Measurements from ENCODE around the gene HNRNPUL1. TPM values are rescaled to one million over a fixed set of nuclear protein-coding genes. Genes with fewer than 3 reads are reported as not detected.

HNRNPUL1 gene
- total RNA-seq, 2 experiments from 2014 or later: 298 to 301 TPM

- H3K4me1 Mint-ChIP-seq (ENCODE audit: low read depth): peaks cover 14% of the 10 kb centered on the region
- intact Hi-C loops (cut with micrococcal nuclease): no loop called here
- H3K27ac Mint-ChIP-seq: peak overlapping the region; percentile 24
- no peak for DNase-seq
- peaks cover 37% of the 10 kb centered on the region for H3K36me3 Mint-ChIP-seq (ENCODE audit: low read depth)
- CTCF ChIA-PET: no interaction called here
- no peaks in the 10 kb centered on the region for H3K9me3 Mint-ChIP-seq
- H3K27me3 Mint-ChIP-seq (ENCODE audit: low read depth): no peaks in the 10 kb centered on the region
- H3K4me3 Mint-ChIP-seq: no peak overlapping the region
These were observed 55.5 kb downstream of the HNRNPUL1 start for GRCh38 chr19:41319500-41320184.

GRCh38 chr19:41320185-41320518 lies 56.0 kb downstream of the HNRNPUL1 start:
- Mint-ChIP-seq H3K4me3 (no peak overlapping the region), H3K36me3 (ENCODE audit: low read depth) (peaks cover 37% of the 10 kb centered on the region), H3K27me3 (ENCODE audit: low read depth) (no peaks in the 10 kb centered on the region), H3K4me1 (ENCODE audit: low read depth) (peaks cover 17% of the 10 kb centered on the region), H3K9me3 (no peaks in the 10 kb centered on the region), H3K27ac (peak overlapping the region; percentile 24)
- CTCF ChIA-PET: interaction anchor here (0.7 kb wide), 1 partner anchor 15 kb away, joined by 3 read pairs; no protein-coding TSS in a partner anchor
- DNase-seq: no peak
- intact Hi-C loops (cut with micrococcal nuclease): no loop called here

- no peak overlapping the region for H3K27ac Mint-ChIP-seq
- peaks cover 21% of the 10 kb centered on the region for H3K4me1 Mint-ChIP-seq (ENCODE audit: low read depth)
- no peak overlapping the region for H3K4me3 Mint-ChIP-seq
- CTCF ChIA-PET: interaction anchor here (0.7 kb wide), 1 partner anchor 15 kb away, joined by 3 read pairs; no protein-coding TSS in a partner anchor
- intact Hi-C loops (cut with micrococcal nuclease): no loop called here
- H3K9me3 Mint-ChIP-seq: no peaks in the 10 kb centered on the region
- H3K36me3 Mint-ChIP-seq (ENCODE audit: low read depth): peaks cover 38% of the 10 kb centered on the region
- DNase-seq: no peak
- H3K27me3 Mint-ChIP-seq (ENCODE audit: low read depth): no peaks in the 10 kb centered on the region
These were observed 56.4 kb downstream of the HNRNPUL1 start for GRCh38 chr19:41320568-41320967.

GRCh38 chr19:41321204-41321599 lies 57.0 kb downstream of the HNRNPUL1 start:
- peaks cover 21% of the 10 kb centered on the region for H3K4me1 Mint-ChIP-seq (ENCODE audit: low read depth)
- intact Hi-C loops (cut with micrococcal nuclease): no loop called here
- no peak overlapping the region for H3K27ac Mint-ChIP-seq
- no peaks in the 10 kb centered on the region for H3K9me3 Mint-ChIP-seq
- peaks cover 37% of the 10 kb centered on the region for H3K36me3 Mint-ChIP-seq (ENCODE audit: low read depth)
- CTCF ChIA-PET: no interaction called here
- no peak overlapping the region for H3K4me3 Mint-ChIP-seq
- no peak for DNase-seq
- H3K27me3 Mint-ChIP-seq (ENCODE audit: low read depth): no peaks in the 10 kb centered on the region

- Mint-ChIP-seq H3K36me3 (ENCODE audit: low read depth) (peaks cover 35% of the 10 kb centered on the region), H3K27ac (peak overlapping the region; percentile 56), H3K9me3 (no peaks in the 10 kb centered on the region), H3K4me1 (ENCODE audit: low read depth) (peaks cover 25% of the 10 kb centered on the region), H3K4me3 (no peak overlapping the region), H3K27me3 (ENCODE audit: low read depth) (no peaks in the 10 kb centered on the region)
- CTCF ChIA-PET: no interaction called here
- intact Hi-C loops (cut with micrococcal nuclease): no loop called here
- no peak for DNase-seq
These were observed 57.6 kb downstream of the HNRNPUL1 start for GRCh38 chr19:41321600-41322270.

GRCh38 chr19:41322451-41322850 lies 58.3 kb downstream of the HNRNPUL1 start:
- DNase-seq: no peak
- peaks cover 32% of the 10 kb centered on the region for H3K36me3 Mint-ChIP-seq (ENCODE audit: low read depth)
- no peaks in the 10 kb centered on the region for H3K9me3 Mint-ChIP-seq
- CTCF ChIA-PET: interaction anchor here (0.7 kb wide), 1 partner anchor 1076 kb away, joined by 6 read pairs; no protein-coding TSS in a partner anchor
- H3K4me1 Mint-ChIP-seq (ENCODE audit: low read depth): peaks cover 30% of the 10 kb centered on the region
- H3K27me3 Mint-ChIP-seq (ENCODE audit: low read depth): no peaks in the 10 kb centered on the region
- H3K4me3 Mint-ChIP-seq: no peak overlapping the region
- H3K27ac Mint-ChIP-seq: peak overlapping the region; percentile 35
- intact Hi-C loops (cut with micrococcal nuclease): no loop called here

GRCh38 chr19:41323023-41323422 lies 58.9 kb downstream of the HNRNPUL1 start:
- Mint-ChIP-seq H3K9me3 (no peaks in the 10 kb centered on the region), H3K27ac (peak overlapping the region; percentile 35)

GRCh38 chr19:41323430-41324125 lies 59.4 kb downstream of the HNRNPUL1 start:
- H3K36me3 Mint-ChIP-seq (ENCODE audit: low read depth): peaks cover 36% of the 10 kb centered on the region
- no peak overlapping the region for H3K4me3 Mint-ChIP-seq
- no peak for DNase-seq
- no peaks in the 10 kb centered on the region for H3K27me3 Mint-ChIP-seq (ENCODE audit: low read depth)
- H3K9me3 Mint-ChIP-seq: no peaks in the 10 kb centered on the region
- H3K4me1 Mint-ChIP-seq (ENCODE audit: low read depth): peaks cover 38% of the 10 kb centered on the region
- CTCF ChIA-PET: no interaction called here
- peak overlapping the region; percentile 51 for H3K27ac Mint-ChIP-seq
- intact Hi-C loops (cut with micrococcal nuclease): no loop called here

More at GRCh38 chr19:41323023-41323422, 58.9 kb downstream of the HNRNPUL1 start:
- Mint-ChIP-seq H3K4me1 (ENCODE audit: low read depth) (peaks cover 33% of the 10 kb centered on the region), H3K27me3 (ENCODE audit: low read depth) (no peaks in the 10 kb centered on the region), H3K4me3 (no peak overlapping the region), H3K36me3 (ENCODE audit: low read depth) (peaks cover 32% of the 10 kb centered on the region)
- CTCF ChIA-PET: no interaction called here
- intact Hi-C loops (cut with micrococcal nuclease): no loop called here
- no peak for DNase-seq

GRCh38 chr19:41324231-41324702 lies 60.1 kb downstream of the HNRNPUL1 start:
- H3K27ac Mint-ChIP-seq: peak overlapping the region; percentile 67
- intact Hi-C loops (cut with micrococcal nuclease): no loop called here
- H3K9me3 Mint-ChIP-seq: no peaks in the 10 kb centered on the region
- H3K36me3 Mint-ChIP-seq (ENCODE audit: low read depth): peaks cover 38% of the 10 kb centered on the region
- peaks cover 45% of the 10 kb centered on the region for H3K4me1 Mint-ChIP-seq (ENCODE audit: low read depth)
- H3K4me3 Mint-ChIP-seq: no peak overlapping the region
- DNase-seq: no peak
- CTCF ChIA-PET: no interaction called here
- H3K27me3 Mint-ChIP-seq (ENCODE audit: low read depth): no peaks in the 10 kb centered on the region

GRCh38 chr19:41324921-41325639 lies 60.9 kb downstream of the HNRNPUL1 start:
- H3K36me3 Mint-ChIP-seq (ENCODE audit: low read depth): peaks cover 35% of the 10 kb centered on the region
- DNase-seq: no peak
- CTCF ChIA-PET: no interaction called here
- no peaks in the 10 kb centered on the region for H3K9me3 Mint-ChIP-seq
- intact Hi-C loops (cut with micrococcal nuclease): no loop called here
- peak overlapping the region; percentile 67 for H3K27ac Mint-ChIP-seq
- no peak overlapping the region for H3K4me3 Mint-ChIP-seq
- peaks cover 45% of the 10 kb centered on the region for H3K4me1 Mint-ChIP-seq (ENCODE audit: low read depth)
- H3K27me3 Mint-ChIP-seq (ENCODE audit: low read depth): no peaks in the 10 kb centered on the region

- H3K36me3 Mint-ChIP-seq (ENCODE audit: low read depth): peaks cover 38% of the 10 kb centered on the region
- CTCF ChIA-PET: no interaction called here
- peak overlapping the region; percentile 44 for H3K27ac Mint-ChIP-seq
- H3K4me1 Mint-ChIP-seq (ENCODE audit: low read depth): peaks cover 48% of the 10 kb centered on the region
- no peaks in the 10 kb centered on the region for H3K9me3 Mint-ChIP-seq
- intact Hi-C loops (cut with micrococcal nuclease): no loop called here
- no peak for DNase-seq
- no peaks in the 10 kb centered on the region for H3K27me3 Mint-ChIP-seq (ENCODE audit: low read depth)
- no peak overlapping the region for H3K4me3 Mint-ChIP-seq
These were observed 61.4 kb downstream of the HNRNPUL1 start for GRCh38 chr19:41325640-41325946.
